HepG2 (cell line): Measurements from ENCODE around the gene TTC23. TPM values are rescaled to one million over a fixed set of nuclear protein-coding genes. Genes with fewer than 3 reads are reported as not detected.

Experiments used
- HOXA7 ChIP-seq: sonication (generic); formaldehyde crosslinking; IDR thresholded peaks from 2 replicates; pipeline ENCODE4 v1.8.1; 2022; ENCODE audit warnings: mild to moderate bottlenecking, missing genetic modification reagents, moderate library complexity
- MXI1 ChIP-seq: IDR thresholded peaks from 3 replicates; pipeline ENCODE4 v1.6.1; 2012; ENCODE audit warnings: low read depth, low read length, inconsistent platforms, borderline replicate concordance
- NR3C1 ChIP-seq: sonication (generic); formaldehyde crosslinking; IDR thresholded peaks from 2 replicates; pipeline ENCODE4 v1.4.0; 2020; ENCODE audit warnings: missing genetic modification reagents
- SCMH1 ChIP-seq: sonication (generic); formaldehyde crosslinking; IDR thresholded peaks from 2 replicates; pipeline ENCODE4 v1.9.0; 2021; ENCODE audit warnings: missing genetic modification reagents, mild to moderate bottlenecking, borderline replicate concordance
- SKI ChIP-seq: fragments of 450-650 bp; IDR thresholded peaks from one replicate; pipeline ENCODE4 v1.6.1; 2018; ENCODE audit warnings: mild to moderate bottlenecking; ENCODE audit not compliant: partially characterized antibody
- SP2 ChIP-seq: sonication (generic); formaldehyde crosslinking; IDR thresholded peaks from 2 replicates; pipeline ENCODE4 v1.5.1; 2020; ENCODE audit warnings: mild to moderate bottlenecking, missing genetic modification reagents
- TAF15 ChIP-seq: fragments of 200-400 bp; formaldehyde crosslinking; IDR thresholded peaks from one replicate; pipeline ENCODE4 v1.6.1; 2018; ENCODE audit warnings: mild to moderate bottlenecking, low read depth, low read length; ENCODE audit not compliant: poor library complexity, severe bottlenecking
- ZBTB7B ChIP-seq: sonication (generic); formaldehyde crosslinking; IDR thresholded peaks from 2 replicates; pipeline ENCODE4 v1.4.0; 2020; ENCODE audit warnings: missing genetic modification reagents
- ZFX ChIP-seq: sonication (generic); formaldehyde crosslinking; IDR thresholded peaks from 2 replicates; pipeline ENCODE4 v1.4.0; 2020; ENCODE audit warnings: mild to moderate bottlenecking, low read depth, missing genetic modification reagents, moderate library complexity
- ZFY ChIP-seq: sonication (generic); formaldehyde crosslinking; IDR thresholded peaks from 2 replicates; pipeline ENCODE4 v1.4.0; 2020; ENCODE audit warnings: missing genetic modification reagents
- ZNF10 ChIP-seq: sonication (generic); formaldehyde crosslinking; IDR thresholded peaks from 2 replicates; pipeline ENCODE4 v1.4.0; 2020; ENCODE audit warnings: mild to moderate bottlenecking, low read depth, missing genetic modification reagents, borderline replicate concordance
- polyA plus RNA-seq, 8 experiments: library from polyadenylated mRNA; depleted of rRNA in 3 of 8; stranded (reverse) in 7 of 8; unstranded in 1 of 8; fragments of >200 nt; fragmentation: Illumina TruSeq in 4 of 8; extraction: Trizol in 4 of 8; gene quantifications; 2 replicates each; pipeline versions ENCODE4 v1.2.1 to v1.2.3, GENCODE V29; 2011 to 2016; ENCODE audit warnings: low read depth in 4 of 8, missing spikeins in 1 of 8, mixed read lengths in 1 of 8; ENCODE audit not compliant: insufficient read depth in 1 of 8
- total RNA-seq, 5 experiments: library from RNA; depleted of rRNA; stranded (reverse); fragments of >200 nt; fragmentation: Illumina TruSeq; extraction: Trizol; gene quantifications; 2 replicates each; pipeline ENCODE4 v1.2.3, GENCODE V29; 2016; ENCODE audit warnings: low read depth in 1 of 5
- TF ChIP-seq, protein P1 (sequence below): conservative IDR thresholded peaks from 2 replicates; pipeline ENCODE4 v1.6.1; 2018; ENCODE audit warnings: missing genetic modification reagents
- TF ChIP-seq, protein P2 (sequence below), 2 experiments: IDR thresholded peaks; 2 replicates each; pipeline ENCODE4 v1.6.1; 2011 to 2012; ENCODE audit warnings: low read length in 2 of 2, borderline replicate concordance in 1 of 2, low read depth in 1 of 2, mild to moderate bottlenecking in 1 of 2, moderate library complexity in 1 of 2
- TF ChIP-seq, protein P3 (sequence below): sonication (generic); formaldehyde crosslinking; IDR thresholded peaks from 2 replicates; pipeline ENCODE4 v1.5.0; 2020; ENCODE audit warnings: missing genetic modification reagents
- TF ChIP-seq, protein P4 (sequence below): sonication (generic); formaldehyde crosslinking; IDR thresholded peaks from 2 replicates; pipeline ENCODE4 v1.4.0; 2020; ENCODE audit warnings: missing genetic modification reagents
- TF ChIP-seq, protein P5 (sequence below): sonication (generic); formaldehyde crosslinking; IDR thresholded peaks from 2 replicates; pipeline ENCODE4 v1.8.0; 2022; ENCODE audit warnings: mild to moderate bottlenecking, missing genetic modification reagents, borderline replicate concordance
- TF ChIP-seq, protein P6 (sequence below): fragments of 450-650 bp; IDR thresholded peaks from 2 replicates; pipeline ENCODE4 v1.6.1; 2017

The TTC23 gene
- total and polyA plus RNA-seq, 2 of the 13 experiments (the other 11 are each of a cell fraction or from before 2014, with no cell fraction given): 1.6 to 11.7 TPM

DNA sequence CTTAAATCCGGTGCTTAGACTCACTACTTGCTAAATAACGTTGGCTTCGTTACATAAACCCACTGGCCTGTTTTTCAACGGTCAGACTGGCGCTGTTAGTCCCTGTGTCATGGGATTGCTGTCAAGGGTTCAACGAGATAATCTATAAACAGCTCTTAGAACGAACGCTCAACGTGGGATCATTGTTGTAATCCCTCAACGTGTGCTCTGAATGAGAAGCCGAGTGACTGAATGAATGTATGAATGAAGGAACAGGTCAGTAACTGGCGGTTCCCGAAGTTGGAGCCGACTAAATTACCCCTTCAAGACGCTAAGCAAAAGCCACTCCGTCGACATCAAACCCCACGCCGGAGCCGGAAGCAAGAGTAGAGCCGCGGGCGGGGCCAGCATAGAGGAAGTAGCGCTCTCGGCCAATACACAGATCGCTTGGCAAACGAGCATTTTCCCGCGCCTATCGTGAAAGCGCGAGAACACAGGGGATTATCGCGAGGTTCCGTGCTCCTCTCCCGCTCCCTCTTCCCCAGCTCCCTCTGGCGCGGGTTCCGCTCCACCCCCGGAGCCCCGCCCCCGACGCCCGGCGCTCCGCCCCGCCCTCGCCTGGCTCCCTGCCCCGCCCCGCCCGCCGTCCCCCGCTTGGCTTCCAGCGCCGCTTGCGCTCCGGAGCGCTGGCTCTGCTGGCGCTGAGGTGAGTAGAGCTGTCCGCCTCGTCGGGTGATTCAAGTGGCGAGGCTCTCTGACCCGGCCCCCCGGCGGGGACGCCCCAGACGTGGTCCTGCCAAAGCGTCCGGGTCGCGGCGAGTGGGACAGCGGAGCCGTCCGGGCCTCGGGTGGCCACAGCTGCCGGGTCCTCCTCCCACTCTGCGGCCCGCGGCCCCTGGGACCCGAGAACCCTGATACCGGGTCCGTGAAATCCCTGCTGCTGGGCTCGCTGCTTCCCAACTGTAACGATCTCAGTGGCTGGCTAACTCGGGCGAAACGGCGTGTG, 1.8 kb upstream of the TTC23 start, which contains the start of gene LRRC28 (continued):
- TF ChIP-seq, protein P1, sequence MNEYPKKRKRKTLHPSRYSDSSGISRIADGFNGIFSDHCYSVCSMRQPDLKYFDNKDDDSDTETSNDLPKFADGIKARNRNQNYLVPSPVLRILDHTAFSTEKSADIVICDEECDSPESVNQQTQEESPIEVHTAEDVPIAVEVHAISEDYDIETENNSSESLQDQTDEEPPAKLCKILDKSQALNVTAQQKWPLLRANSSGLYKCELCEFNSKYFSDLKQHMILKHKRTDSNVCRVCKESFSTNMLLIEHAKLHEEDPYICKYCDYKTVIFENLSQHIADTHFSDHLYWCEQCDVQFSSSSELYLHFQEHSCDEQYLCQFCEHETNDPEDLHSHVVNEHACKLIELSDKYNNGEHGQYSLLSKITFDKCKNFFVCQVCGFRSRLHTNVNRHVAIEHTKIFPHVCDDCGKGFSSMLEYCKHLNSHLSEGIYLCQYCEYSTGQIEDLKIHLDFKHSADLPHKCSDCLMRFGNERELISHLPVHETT: no peak
- peak; percentile 67; the same call in 2 of the 3 replicates for TF ChIP-seq MXI1
- TF ChIP-seq, protein P2, sequence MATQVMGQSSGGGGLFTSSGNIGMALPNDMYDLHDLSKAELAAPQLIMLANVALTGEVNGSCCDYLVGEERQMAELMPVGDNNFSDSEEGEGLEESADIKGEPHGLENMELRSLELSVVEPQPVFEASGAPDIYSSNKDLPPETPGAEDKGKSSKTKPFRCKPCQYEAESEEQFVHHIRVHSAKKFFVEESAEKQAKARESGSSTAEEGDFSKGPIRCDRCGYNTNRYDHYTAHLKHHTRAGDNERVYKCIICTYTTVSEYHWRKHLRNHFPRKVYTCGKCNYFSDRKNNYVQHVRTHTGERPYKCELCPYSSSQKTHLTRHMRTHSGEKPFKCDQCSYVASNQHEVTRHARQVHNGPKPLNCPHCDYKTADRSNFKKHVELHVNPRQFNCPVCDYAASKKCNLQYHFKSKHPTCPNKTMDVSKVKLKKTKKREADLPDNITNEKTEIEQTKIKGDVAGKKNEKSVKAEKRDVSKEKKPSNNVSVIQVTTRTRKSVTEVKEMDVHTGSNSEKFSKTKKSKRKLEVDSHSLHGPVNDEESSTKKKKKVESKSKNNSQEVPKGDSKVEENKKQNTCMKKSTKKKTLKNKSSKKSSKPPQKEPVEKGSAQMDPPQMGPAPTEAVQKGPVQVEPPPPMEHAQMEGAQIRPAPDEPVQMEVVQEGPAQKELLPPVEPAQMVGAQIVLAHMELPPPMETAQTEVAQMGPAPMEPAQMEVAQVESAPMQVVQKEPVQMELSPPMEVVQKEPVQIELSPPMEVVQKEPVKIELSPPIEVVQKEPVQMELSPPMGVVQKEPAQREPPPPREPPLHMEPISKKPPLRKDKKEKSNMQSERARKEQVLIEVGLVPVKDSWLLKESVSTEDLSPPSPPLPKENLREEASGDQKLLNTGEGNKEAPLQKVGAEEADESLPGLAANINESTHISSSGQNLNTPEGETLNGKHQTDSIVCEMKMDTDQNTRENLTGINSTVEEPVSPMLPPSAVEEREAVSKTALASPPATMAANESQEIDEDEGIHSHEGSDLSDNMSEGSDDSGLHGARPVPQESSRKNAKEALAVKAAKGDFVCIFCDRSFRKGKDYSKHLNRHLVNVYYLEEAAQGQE (IDR thresholded peaks at IDR 0.05; ENCODE audit: borderline replicate concordance in 1 of 2, low read depth in 1 of 2, low read length in 2 of 2): no peak; a peak in 1 of 4 replicates
- TF ChIP-seq, protein P3, sequence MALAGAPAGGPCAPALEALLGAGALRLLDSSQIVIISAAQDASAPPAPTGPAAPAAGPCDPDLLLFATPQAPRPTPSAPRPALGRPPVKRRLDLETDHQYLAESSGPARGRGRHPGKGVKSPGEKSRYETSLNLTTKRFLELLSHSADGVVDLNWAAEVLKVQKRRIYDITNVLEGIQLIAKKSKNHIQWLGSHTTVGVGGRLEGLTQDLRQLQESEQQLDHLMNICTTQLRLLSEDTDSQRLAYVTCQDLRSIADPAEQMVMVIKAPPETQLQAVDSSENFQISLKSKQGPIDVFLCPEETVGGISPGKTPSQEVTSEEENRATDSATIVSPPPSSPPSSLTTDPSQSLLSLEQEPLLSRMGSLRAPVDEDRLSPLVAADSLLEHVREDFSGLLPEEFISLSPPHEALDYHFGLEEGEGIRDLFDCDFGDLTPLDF (CRISPR knock-in tag): peak; percentile 76; the same call in 1 of the 2 replicates
- TF ChIP-seq, protein P4, sequence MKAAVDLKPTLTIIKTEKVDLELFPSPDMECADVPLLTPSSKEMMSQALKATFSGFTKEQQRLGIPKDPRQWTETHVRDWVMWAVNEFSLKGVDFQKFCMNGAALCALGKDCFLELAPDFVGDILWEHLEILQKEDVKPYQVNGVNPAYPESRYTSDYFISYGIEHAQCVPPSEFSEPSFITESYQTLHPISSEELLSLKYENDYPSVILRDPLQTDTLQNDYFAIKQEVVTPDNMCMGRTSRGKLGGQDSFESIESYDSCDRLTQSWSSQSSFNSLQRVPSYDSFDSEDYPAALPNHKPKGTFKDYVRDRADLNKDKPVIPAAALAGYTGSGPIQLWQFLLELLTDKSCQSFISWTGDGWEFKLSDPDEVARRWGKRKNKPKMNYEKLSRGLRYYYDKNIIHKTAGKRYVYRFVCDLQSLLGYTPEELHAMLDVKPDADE (CRISPR knock-in tag): no peak
- TF ChIP-seq, protein P5, sequence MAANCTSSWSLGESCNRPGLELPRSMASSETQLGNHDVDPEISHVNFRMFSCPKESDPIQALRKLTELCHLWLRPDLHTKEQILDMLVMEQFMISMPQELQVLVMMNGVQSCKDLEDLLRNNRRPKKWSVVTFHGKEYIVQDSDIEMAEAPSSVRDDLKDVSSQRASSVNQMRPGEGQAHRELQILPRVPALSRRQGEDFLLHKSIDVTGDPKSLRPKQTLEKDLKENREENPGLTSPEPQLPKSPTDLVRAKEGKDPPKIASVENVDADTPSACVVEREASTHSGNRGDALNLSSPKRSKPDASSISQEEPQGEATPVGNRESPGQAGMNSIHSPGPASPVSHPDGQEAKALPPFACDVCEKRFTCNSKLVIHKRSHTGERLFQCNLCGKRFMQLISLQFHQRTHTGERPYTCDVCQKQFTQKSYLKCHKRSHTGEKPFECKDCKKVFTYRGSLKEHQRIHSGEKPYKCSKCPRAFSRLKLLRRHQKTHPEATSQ: peak; percentile 44; the same call in 1 of the 2 replicates
- no peak for TF ChIP-seq HOXA7 (CRISPR knock-in tag)
- no peak for TF ChIP-seq SCMH1 (CRISPR knock-in tag)
- peak; percentile 78 for TF ChIP-seq ZFY
- peak; percentile 48; the same call in 1 of the 2 replicates for TF ChIP-seq ZBTB7B (CRISPR knock-in tag)
- no peak for TF ChIP-seq ZNF10 (CRISPR knock-in tag)
- TF ChIP-seq ZFX (CRISPR knock-in tag): peak; percentile 77
- TF ChIP-seq SP2: peak; percentile 93
- TF ChIP-seq NR3C1 (CRISPR knock-in tag): no peak
- TF ChIP-seq TAF15: no peak
- TF ChIP-seq SKI: peak; percentile 21
- TF ChIP-seq, protein P6, sequence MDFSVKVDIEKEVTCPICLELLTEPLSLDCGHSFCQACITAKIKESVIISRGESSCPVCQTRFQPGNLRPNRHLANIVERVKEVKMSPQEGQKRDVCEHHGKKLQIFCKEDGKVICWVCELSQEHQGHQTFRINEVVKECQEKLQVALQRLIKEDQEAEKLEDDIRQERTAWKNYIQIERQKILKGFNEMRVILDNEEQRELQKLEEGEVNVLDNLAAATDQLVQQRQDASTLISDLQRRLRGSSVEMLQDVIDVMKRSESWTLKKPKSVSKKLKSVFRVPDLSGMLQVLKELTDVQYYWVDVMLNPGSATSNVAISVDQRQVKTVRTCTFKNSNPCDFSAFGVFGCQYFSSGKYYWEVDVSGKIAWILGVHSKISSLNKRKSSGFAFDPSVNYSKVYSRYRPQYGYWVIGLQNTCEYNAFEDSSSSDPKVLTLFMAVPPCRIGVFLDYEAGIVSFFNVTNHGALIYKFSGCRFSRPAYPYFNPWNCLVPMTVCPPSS: no peak
